WTC11 (cell line): ENCODE results near the gene CUEDC1. TPM values are rescaled to one million over a fixed set of nuclear protein-coding genes. Genes with fewer than 3 reads are reported as not detected.

ENCODE experiments used
- ATAC-seq: fragments of 200-7000 bp; cut with Tn5 transposase; 2 replicates; pipeline ENCODE4 v1.10.0; 2021; ENCODE audit warnings: mild to moderate bottlenecking, moderate library complexity
- CTCF ChIA-PET: fragments of 300-600 bp; sonication (Branson Sonifier 250); formaldehyde crosslinking; loops from one replicate; lab custom pipeline; 2021; ENCODE audit warnings: antibody characterized with exemption; lab: Charles Lee
- POLR2A ChIA-PET: fragments of 350-600 bp; sonication (Branson Sonifier 250); formaldehyde crosslinking; loops from one replicate; lab custom pipeline; 2021; ENCODE audit warnings: antibody characterized with exemption; lab: Charles Lee
- DNase-seq: peaks from one replicate; pipeline ENCODE4 v3.0.0; 2021; ENCODE audit warnings: low spot score
- H3K27ac Mint-ChIP-seq: 2 replicates; pipeline ENCODE4 v1.8.0; 2021; ENCODE audit warnings: mixed read lengths
- H3K27me3 Mint-ChIP-seq: 2 replicates; pipeline ENCODE4 v1.8.0; 2021; ENCODE audit warnings: low read depth, mild to moderate bottlenecking, moderate library complexity, mixed read lengths
- H3K36me3 Mint-ChIP-seq: 2 replicates; pipeline ENCODE4 v1.8.0; 2021; ENCODE audit warnings: mixed read lengths
- H3K4me1 Mint-ChIP-seq: 2 replicates; pipeline ENCODE4 v1.8.0; 2022; ENCODE audit warnings: mixed read lengths
- H3K4me3 Mint-ChIP-seq: 2 replicates; pipeline ENCODE4 v1.8.0; 2021; ENCODE audit warnings: mild to moderate bottlenecking, moderate library complexity, mixed read lengths
- H3K9me3 Mint-ChIP-seq: 2 replicates; pipeline ENCODE4 v1.8.0; 2021; ENCODE audit warnings: mixed read lengths
- EMX1 ChIP-seq: fragments of 250-450 bp; sonication (Bioruptor Pico); IDR thresholded peaks from 2 replicates; pipeline ENCODE4 v1.8.0; 2021; ENCODE audit warnings: mild to moderate bottlenecking
- FOXJ3 ChIP-seq: sonication (generic); formaldehyde crosslinking; IDR thresholded peaks from 2 replicates; pipeline ENCODE4 v1.9.0; 2021; ENCODE audit warnings: missing genetic modification reagents, mild to moderate bottlenecking, borderline replicate concordance
- FOXK1 ChIP-seq: sonication (generic); formaldehyde crosslinking; IDR thresholded peaks from 2 replicates; pipeline ENCODE4 v1.8.0; 2022; ENCODE audit warnings: mild to moderate bottlenecking, moderate library complexity, missing genetic modification reagents
- IRF1 ChIP-seq: sonication (generic); formaldehyde crosslinking; IDR thresholded peaks from 2 replicates; pipeline ENCODE4 v1.8.0; 2023; ENCODE audit warnings: missing genetic modification reagents
- KAT7 ChIP-seq: sonication (generic); formaldehyde crosslinking; IDR thresholded peaks from 2 replicates; pipeline ENCODE4 v1.8.1; 2023; ENCODE audit warnings: missing genetic modification reagents, mild to moderate bottlenecking, borderline replicate concordance
- NFYB ChIP-seq: sonication (generic); formaldehyde crosslinking; conservative IDR thresholded peaks from 2 replicates; pipeline ENCODE4 v1.8.0; 2022; ENCODE audit warnings: low read depth, missing genetic modification reagents
- SMAD3 ChIP-seq: sonication (generic); formaldehyde crosslinking; IDR thresholded peaks from 2 replicates; pipeline ENCODE4 v1.8.0; 2022; ENCODE audit warnings: missing genetic modification reagents, mild to moderate bottlenecking, borderline replicate concordance
- SOX15 ChIP-seq: fragments of 250-450 bp; sonication (Bioruptor Pico); IDR thresholded peaks from 2 replicates; pipeline ENCODE4 v1.9.0; 2021; ENCODE audit warnings: mild to moderate bottlenecking
- USF1 ChIP-seq: sonication (generic); formaldehyde crosslinking; IDR thresholded peaks from 2 replicates; pipeline ENCODE4 v1.8.0; 2022; ENCODE audit warnings: mild to moderate bottlenecking, missing genetic modification reagents
- USF2 ChIP-seq: sonication (generic); formaldehyde crosslinking; IDR thresholded peaks from 2 replicates; pipeline ENCODE4 v1.8.1; 2023; ENCODE audit warnings: mild to moderate bottlenecking, missing genetic modification reagents, moderate library complexity
- ZBTB21 ChIP-seq: sonication (generic); formaldehyde crosslinking; IDR thresholded peaks from 2 replicates; pipeline ENCODE4 v1.8.1; 2023; ENCODE audit warnings: mild to moderate bottlenecking, missing genetic modification reagents, borderline replicate concordance
- ZBTB43 ChIP-seq: sonication (generic); formaldehyde crosslinking; IDR thresholded peaks from 2 replicates; pipeline ENCODE4 v1.8.1; 2023; ENCODE audit warnings: mild to moderate bottlenecking, missing genetic modification reagents
- ZNF219 ChIP-seq: sonication (generic); formaldehyde crosslinking; IDR thresholded peaks from 2 replicates; pipeline ENCODE4 v1.8.0; 2023; ENCODE audit warnings: missing genetic modification reagents, mild to moderate bottlenecking, borderline replicate concordance
- ZNF263 ChIP-seq: sonication (generic); formaldehyde crosslinking; IDR thresholded peaks from 2 replicates; pipeline ENCODE4 v1.8.1; 2022; ENCODE audit warnings: low read depth, mild to moderate bottlenecking, moderate library complexity, missing genetic modification reagents
- ZNF671 ChIP-seq: fragments of 250-450 bp; sonication (Bioruptor Pico); IDR thresholded peaks from 2 replicates; pipeline ENCODE4 v1.8.0; 2021; ENCODE audit warnings: mild to moderate bottlenecking
- total RNA-seq: library from RNA; stranded (reverse); gene quantifications from 3 replicates; pipeline ENCODE4 v1.2.3, GENCODE V29; 2021
- TF ChIP-seq, protein P1 (sequence below): sonication (generic); formaldehyde crosslinking; IDR thresholded peaks from 2 replicates; pipeline ENCODE4 v1.8.0; 2022; ENCODE audit warnings: mild to moderate bottlenecking, missing genetic modification reagents
- TF ChIP-seq, protein P2 (sequence below): fragments of 250-450 bp; sonication (Bioruptor Pico); IDR thresholded peaks from 2 replicates; pipeline ENCODE4 v1.8.0; 2021; ENCODE audit warnings: mild to moderate bottlenecking
- TF ChIP-seq, protein P3 (sequence below): sonication (generic); formaldehyde crosslinking; IDR thresholded peaks from 2 replicates; pipeline ENCODE4 v1.8.1; 2023; ENCODE audit warnings: mild to moderate bottlenecking, missing genetic modification reagents, borderline replicate concordance
- TF ChIP-seq, protein P4 (sequence below): sonication (generic); formaldehyde crosslinking; conservative IDR thresholded peaks from 2 replicates; pipeline ENCODE4 v1.8.1; 2023; ENCODE audit warnings: mild to moderate bottlenecking, low read depth, missing genetic modification reagents, moderate library complexity
- TF ChIP-seq, protein P5 (sequence below): sonication (generic); formaldehyde crosslinking; IDR thresholded peaks from 2 replicates; pipeline ENCODE4 v1.8.0; 2022; ENCODE audit warnings: mild to moderate bottlenecking, missing genetic modification reagents

The CUEDC1 gene
- total RNA-seq, 1 experiment from 2014 or later = 12.2 TPM

DNA sequence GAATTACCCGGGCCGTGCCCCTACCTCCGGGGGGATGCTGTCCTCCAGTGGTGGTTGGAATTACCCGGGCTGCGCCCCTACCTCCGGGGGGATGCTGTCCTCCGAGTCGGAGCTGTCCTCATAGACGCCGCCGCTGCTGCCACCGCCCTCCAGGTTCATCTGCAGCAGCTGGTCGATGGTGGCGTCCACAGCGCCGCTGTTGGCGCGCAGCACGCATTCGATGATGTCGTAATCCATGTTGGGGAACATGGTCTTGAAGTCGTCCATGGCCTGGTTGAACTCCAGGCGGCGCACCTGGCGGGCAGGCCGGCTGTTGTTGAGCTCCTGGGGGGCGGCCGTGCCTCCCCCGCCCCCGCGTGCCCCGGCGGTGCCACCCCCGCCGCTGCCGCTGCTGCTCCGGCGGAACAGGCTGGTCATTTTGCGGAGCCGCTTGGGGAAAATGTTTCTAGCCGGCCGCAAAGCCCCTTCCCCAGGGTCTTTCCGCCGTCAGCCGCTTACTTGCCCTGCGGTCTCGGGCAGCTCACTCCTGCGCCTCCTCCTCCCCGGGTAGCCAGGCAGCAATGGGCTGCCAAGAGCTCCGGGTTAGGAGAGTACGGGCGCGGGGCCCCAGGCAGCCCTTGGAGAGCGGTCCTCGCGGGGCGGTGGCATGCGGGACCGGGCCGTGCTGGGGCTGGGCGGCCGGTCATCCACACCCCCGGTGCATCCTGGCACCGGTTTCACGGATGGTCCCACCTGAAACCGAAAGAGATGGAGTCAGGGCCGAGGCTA lies 69.9 kb downstream of the CUEDC1 start:
- Mint-ChIP-seq H3K36me3 (peaks cover 9% of the 10 kb centered on the region; the same call in 1 of the 2 replicates), H3K4me1 (peaks cover 24% of the 10 kb centered on the region), H3K4me3 (no peak overlapping the region), H3K9me3 (peaks cover 7% of the 10 kb centered on the region; the same call in 1 of the 2 replicates), H3K27ac (no peak overlapping the region), H3K27me3 (no peaks in the 10 kb centered on the region)
- no peak for ATAC-seq
- ChIA-PET CTCF (interaction anchor here (0.9 to 1.7 kb wide), 5 partner anchors 9 to 114 kb away, joined by 3 to 4 read pairs (median 3); no protein-coding TSS in a partner anchor), POLR2A (no interaction called here)
- no peak for DNase-seq
- TF ChIP-seq NFYB (CRISPR knock-in tag) (no peak), SOX15 (no peak), EMX1 (CRISPR knock-in tag) (no peak), FOXJ3 (CRISPR knock-in tag) (no peak), USF1 (CRISPR knock-in tag) (no peak), ZNF219 (no peak), FOXK1 (CRISPR knock-in tag) (no peak), ZNF263 (CRISPR knock-in tag) (no peak), IRF1 (CRISPR knock-in tag) (no peak), USF2 (CRISPR knock-in tag) (no peak), ZBTB43 (no peak), SMAD3 (CRISPR knock-in tag) (no peak), KAT7 (no peak), ZNF671 (CRISPR knock-in tag) (no peak), ZBTB21 (CRISPR knock-in tag) (no peak)
- TF ChIP-seq, protein P1, sequence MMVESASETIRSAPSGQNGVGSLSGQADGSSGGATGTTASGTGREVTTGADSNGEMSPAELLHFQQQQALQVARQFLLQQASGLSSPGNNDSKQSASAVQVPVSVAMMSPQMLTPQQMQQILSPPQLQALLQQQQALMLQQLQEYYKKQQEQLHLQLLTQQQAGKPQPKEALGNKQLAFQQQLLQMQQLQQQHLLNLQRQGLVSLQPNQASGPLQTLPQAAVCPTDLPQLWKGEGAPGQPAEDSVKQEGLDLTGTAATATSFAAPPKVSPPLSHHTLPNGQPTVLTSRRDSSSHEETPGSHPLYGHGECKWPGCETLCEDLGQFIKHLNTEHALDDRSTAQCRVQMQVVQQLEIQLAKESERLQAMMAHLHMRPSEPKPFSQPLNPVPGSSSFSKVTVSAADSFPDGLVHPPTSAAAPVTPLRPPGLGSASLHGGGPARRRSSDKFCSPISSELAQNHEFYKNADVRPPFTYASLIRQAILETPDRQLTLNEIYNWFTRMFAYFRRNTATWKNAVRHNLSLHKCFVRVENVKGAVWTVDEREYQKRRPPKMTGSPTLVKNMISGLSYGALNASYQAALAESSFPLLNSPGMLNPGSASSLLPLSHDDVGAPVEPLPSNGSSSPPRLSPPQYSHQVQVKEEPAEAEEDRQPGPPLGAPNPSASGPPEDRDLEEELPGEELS (CRISPR knock-in tag) = no peak
- TF ChIP-seq, protein P2, sequence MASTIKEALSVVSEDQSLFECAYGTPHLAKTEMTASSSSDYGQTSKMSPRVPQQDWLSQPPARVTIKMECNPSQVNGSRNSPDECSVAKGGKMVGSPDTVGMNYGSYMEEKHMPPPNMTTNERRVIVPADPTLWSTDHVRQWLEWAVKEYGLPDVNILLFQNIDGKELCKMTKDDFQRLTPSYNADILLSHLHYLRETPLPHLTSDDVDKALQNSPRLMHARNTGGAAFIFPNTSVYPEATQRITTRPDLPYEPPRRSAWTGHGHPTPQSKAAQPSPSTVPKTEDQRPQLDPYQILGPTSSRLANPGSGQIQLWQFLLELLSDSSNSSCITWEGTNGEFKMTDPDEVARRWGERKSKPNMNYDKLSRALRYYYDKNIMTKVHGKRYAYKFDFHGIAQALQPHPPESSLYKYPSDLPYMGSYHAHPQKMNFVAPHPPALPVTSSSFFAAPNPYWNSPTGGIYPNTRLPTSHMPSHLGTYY (CRISPR knock-in tag) = no peak
- TF ChIP-seq, protein P3, sequence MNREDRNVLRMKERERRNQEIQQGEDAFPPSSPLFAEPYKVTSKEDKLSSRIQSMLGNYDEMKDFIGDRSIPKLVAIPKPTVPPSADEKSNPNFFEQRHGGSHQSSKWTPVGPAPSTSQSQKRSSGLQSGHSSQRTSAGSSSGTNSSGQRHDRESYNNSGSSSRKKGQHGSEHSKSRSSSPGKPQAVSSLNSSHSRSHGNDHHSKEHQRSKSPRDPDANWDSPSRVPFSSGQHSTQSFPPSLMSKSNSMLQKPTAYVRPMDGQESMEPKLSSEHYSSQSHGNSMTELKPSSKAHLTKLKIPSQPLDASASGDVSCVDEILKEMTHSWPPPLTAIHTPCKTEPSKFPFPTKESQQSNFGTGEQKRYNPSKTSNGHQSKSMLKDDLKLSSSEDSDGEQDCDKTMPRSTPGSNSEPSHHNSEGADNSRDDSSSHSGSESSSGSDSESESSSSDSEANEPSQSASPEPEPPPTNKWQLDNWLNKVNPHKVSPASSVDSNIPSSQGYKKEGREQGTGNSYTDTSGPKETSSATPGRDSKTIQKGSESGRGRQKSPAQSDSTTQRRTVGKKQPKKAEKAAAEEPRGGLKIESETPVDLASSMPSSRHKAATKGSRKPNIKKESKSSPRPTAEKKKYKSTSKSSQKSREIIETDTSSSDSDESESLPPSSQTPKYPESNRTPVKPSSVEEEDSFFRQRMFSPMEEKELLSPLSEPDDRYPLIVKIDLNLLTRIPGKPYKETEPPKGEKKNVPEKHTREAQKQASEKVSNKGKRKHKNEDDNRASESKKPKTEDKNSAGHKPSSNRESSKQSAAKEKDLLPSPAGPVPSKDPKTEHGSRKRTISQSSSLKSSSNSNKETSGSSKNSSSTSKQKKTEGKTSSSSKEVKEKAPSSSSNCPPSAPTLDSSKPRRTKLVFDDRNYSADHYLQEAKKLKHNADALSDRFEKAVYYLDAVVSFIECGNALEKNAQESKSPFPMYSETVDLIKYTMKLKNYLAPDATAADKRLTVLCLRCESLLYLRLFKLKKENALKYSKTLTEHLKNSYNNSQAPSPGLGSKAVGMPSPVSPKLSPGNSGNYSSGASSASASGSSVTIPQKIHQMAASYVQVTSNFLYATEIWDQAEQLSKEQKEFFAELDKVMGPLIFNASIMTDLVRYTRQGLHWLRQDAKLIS (CRISPR knock-in tag) = no peak
- TF ChIP-seq, protein P4, sequence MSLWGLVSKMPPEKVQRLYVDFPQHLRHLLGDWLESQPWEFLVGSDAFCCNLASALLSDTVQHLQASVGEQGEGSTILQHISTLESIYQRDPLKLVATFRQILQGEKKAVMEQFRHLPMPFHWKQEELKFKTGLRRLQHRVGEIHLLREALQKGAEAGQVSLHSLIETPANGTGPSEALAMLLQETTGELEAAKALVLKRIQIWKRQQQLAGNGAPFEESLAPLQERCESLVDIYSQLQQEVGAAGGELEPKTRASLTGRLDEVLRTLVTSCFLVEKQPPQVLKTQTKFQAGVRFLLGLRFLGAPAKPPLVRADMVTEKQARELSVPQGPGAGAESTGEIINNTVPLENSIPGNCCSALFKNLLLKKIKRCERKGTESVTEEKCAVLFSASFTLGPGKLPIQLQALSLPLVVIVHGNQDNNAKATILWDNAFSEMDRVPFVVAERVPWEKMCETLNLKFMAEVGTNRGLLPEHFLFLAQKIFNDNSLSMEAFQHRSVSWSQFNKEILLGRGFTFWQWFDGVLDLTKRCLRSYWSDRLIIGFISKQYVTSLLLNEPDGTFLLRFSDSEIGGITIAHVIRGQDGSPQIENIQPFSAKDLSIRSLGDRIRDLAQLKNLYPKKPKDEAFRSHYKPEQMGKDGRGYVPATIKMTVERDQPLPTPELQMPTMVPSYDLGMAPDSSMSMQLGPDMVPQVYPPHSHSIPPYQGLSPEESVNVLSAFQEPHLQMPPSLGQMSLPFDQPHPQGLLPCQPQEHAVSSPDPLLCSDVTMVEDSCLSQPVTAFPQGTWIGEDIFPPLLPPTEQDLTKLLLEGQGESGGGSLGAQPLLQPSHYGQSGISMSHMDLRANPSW (CRISPR knock-in tag) = no peak
- TF ChIP-seq, protein P5, sequence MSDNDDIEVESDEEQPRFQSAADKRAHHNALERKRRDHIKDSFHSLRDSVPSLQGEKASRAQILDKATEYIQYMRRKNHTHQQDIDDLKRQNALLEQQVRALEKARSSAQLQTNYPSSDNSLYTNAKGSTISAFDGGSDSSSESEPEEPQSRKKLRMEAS (CRISPR knock-in tag) = no peak
